Gastrocnemius medialis (tissue), 4 donors: ENCODE data around the gene TTC39B. TPM values are rescaled to one million over a fixed set of nuclear protein-coding genes. Genes with fewer than 3 reads are reported as not detected.

Source experiments
- ATAC-seq, 2 donors: fragments of 150-250 bp; one replicate each; pipeline ENCODE4 v1.9.1; 2016
- DNase-seq, 2 donors: peaks; one replicate each; pipeline ENCODE4 v3.0.0-alpha.2; 2019
- H3K27ac ChIP-seq, 4 donors: fragments of 200-600 bp; sonication (generic); 1 replicate in 1 of 4; 2 replicates in 3 of 4; pipeline ENCODE4 v1.5.1; 2016 to 2018; ENCODE audit warnings: mild to moderate bottlenecking in 2 of 4, moderate library complexity in 1 of 4
- H3K27me3 ChIP-seq, 3 donors: fragments of 200-600 bp; sonication (generic) in 2 of 3; 1 replicate in 1 of 3; 2 replicates in 2 of 3; pipeline versions ENCODE4 v1.5.1 to v1.6.0; 2016 to 2019; ENCODE audit warnings: mild to moderate bottlenecking in 1 of 3, moderate library complexity in 1 of 3
- H3K36me3 ChIP-seq, 2 donors: fragments of 200-600 bp; sonication (generic) in 1 of 2; one replicate each; pipeline ENCODE4 v1.5.1; 2017 to 2018
- H3K4me1 ChIP-seq, 2 donors: fragments of 200-600 bp; sonication (generic) in 1 of 2; one replicate each; pipeline ENCODE4 v1.5.1; 2016 to 2017; ENCODE audit warnings: mild to moderate bottlenecking in 2 of 2
- H3K4me3 ChIP-seq, 4 donors: fragments of 200-600 bp; sonication (generic) in 3 of 4; 1 replicate in 1 of 4; 2 replicates in 3 of 4; pipeline ENCODE4 v1.5.1; 2016 to 2019; ENCODE audit warnings: mild to moderate bottlenecking in 2 of 4
- H3K9me3 ChIP-seq, 3 donors: fragments of 200-600 bp; sonication (generic) in 2 of 3; 1 replicate in 1 of 3; 2 replicates in 2 of 3; pipeline ENCODE4 v1.5.1; 2016 to 2019
- CTCF ChIP-seq, 5 experiments: fragments of 450-650 bp in 3 of 5; fragments of 200-600 bp in 2 of 5; sonication (generic) in 2 of 5; IDR thresholded peaks in 4 of 5; conservative IDR thresholded peaks in 1 of 5; 1 replicate in 4 of 5; 2 replicates in 1 of 5; pipeline ENCODE4 v1.5.1; 2016 to 2019; ENCODE audit warnings: antibody characterized with exemption in 5 of 5, mild to moderate bottlenecking in 3 of 5, moderate library complexity in 3 of 5
- POLR2A ChIP-seq, 2 donors: fragments of 450-650 bp; IDR thresholded peaks; one replicate each; pipeline ENCODE4 v1.6.1; 2017; ENCODE audit warnings: antibody characterized with exemption in 2 of 2, mild to moderate bottlenecking in 2 of 2, moderate library complexity in 2 of 2
- in situ Hi-C, 4 donors: fragments of 200-750 bp; cut with MboI; loops; one replicate each; pipeline versions ENCODE4 v1.15.0 to v1.8.0; 2017; ENCODE audit warnings: low sequenced_read_pairs in 4 of 4
- intact Hi-C: fragments of 100-400 bp; cut with DNase I; formaldehyde crosslinking; loops from one replicate; pipeline ENCODE4 v1.15.1; 2023; ENCODE audit warnings: low total_unique reads
- total RNA-seq, 4 donors: library from RNA; depleted of rRNA; stranded (reverse); fragments of >200 nt; gene quantifications; one replicate each; pipeline versions ENCODE4 v1.1.0 to v1.2.3, GENCODE V29; 2016

Gene TTC39B
- total RNA-seq, 4 donors from 2014 or later = 1.8 to 6.9 (median 3.8) TPM

- in situ Hi-C loops = no loop called here
- no peaks in the 10 kb centered on the region for H3K9me3 ChIP-seq
- intact Hi-C loops = no loop called here
- H3K36me3 ChIP-seq = no peaks in the 10 kb centered on the region
- H3K27ac ChIP-seq = no peak overlapping the region
- no peaks in the 10 kb centered on the region for H3K4me1 ChIP-seq
- ATAC-seq = no peak
- no peak for DNase-seq
- H3K4me3 ChIP-seq = no peak overlapping the region
- H3K27me3 ChIP-seq = no peaks in the 10 kb centered on the region
- TF ChIP-seq POLR2A (IDR thresholded peaks at IDR 0.05) (no peak), CTCF (IDR thresholded peaks at IDR 0.05 in 4 of 5, conservative IDR thresholded peaks at IDR 0.05 in 1 of 5) (no peak)
Observed at GRCh38 chr9:15264918-15265317, 42.1 kb downstream of the TTC39B start.

- no peak for ATAC-seq
- no peak overlapping the region for H3K4me3 ChIP-seq
- TF ChIP-seq CTCF (IDR thresholded peaks at IDR 0.05 in 4 of 5, conservative IDR thresholded peaks at IDR 0.05 in 1 of 5) = no peak
- no peak for TF ChIP-seq POLR2A (IDR thresholded peaks at IDR 0.05)
- H3K36me3 ChIP-seq = no peaks in the 10 kb centered on the region
- H3K4me1 ChIP-seq = no peaks in the 10 kb centered on the region
- H3K9me3 ChIP-seq = no peaks in the 10 kb centered on the region
- H3K27me3 ChIP-seq = no peaks in the 10 kb centered on the region
- DNase-seq = no peak
- intact Hi-C loops = no loop called here
- no peak overlapping the region for H3K27ac ChIP-seq
- in situ Hi-C loops = no loop called here
Observed at GRCh38 chr9:15262581-15262980, 44.4 kb downstream of the TTC39B start.

- no peak overlapping the region for H3K4me3 ChIP-seq
- intact Hi-C loops = no loop called here
- no peaks in the 10 kb centered on the region for H3K36me3 ChIP-seq
- no peak for ATAC-seq
- in situ Hi-C loops = no loop called here
- DNase-seq = no peak
- no peaks in the 10 kb centered on the region for H3K27me3 ChIP-seq
- no peaks in the 10 kb centered on the region for H3K4me1 ChIP-seq
- no peaks in the 10 kb centered on the region for H3K9me3 ChIP-seq
- H3K27ac ChIP-seq = no peak overlapping the region
- no peak for TF ChIP-seq CTCF (IDR thresholded peaks at IDR 0.05 in 4 of 5, conservative IDR thresholded peaks at IDR 0.05 in 1 of 5)
- no peak for TF ChIP-seq POLR2A (IDR thresholded peaks at IDR 0.05)
Observed at GRCh38 chr9:15256426-15256825, 50.6 kb downstream of the TTC39B start.

GRCh38 chr9:15253786-15254185 lies 53.2 kb downstream of the TTC39B start:
- no peak for DNase-seq
- intact Hi-C loops (no loop called here), in situ Hi-C loops (no loop called here)
- H3K4me3 ChIP-seq = no peak overlapping the region
- peaks cover 0 to 2% of the 10 kb centered on the region in 2 donors for H3K4me1 ChIP-seq
- H3K36me3 ChIP-seq = no peaks in the 10 kb centered on the region
- no peaks in the 10 kb centered on the region for H3K27me3 ChIP-seq
- H3K9me3 ChIP-seq = no peaks in the 10 kb centered on the region
- TF ChIP-seq CTCF (IDR thresholded peaks at IDR 0.05 in 4 of 5, conservative IDR thresholded peaks at IDR 0.05 in 1 of 5) (no peak), POLR2A (IDR thresholded peaks at IDR 0.05) (no peak)
- no peak for ATAC-seq
- H3K27ac ChIP-seq = no peak overlapping the region

- in situ Hi-C loops (no loop called here), intact Hi-C loops (no loop called here)
- Histone ChIP-seq H3K27me3 (no peaks in the 10 kb centered on the region), H3K4me1 (peaks cover 0 to 6% of the 10 kb centered on the region in 2 donors), H3K36me3 (no peaks in the 10 kb centered on the region), H3K9me3 (no peaks in the 10 kb centered on the region), H3K27ac (no peak overlapping the region), H3K4me3 (no peak overlapping the region)
- DNase-seq (no peak), ATAC-seq (no peak)
- TF ChIP-seq POLR2A (IDR thresholded peaks at IDR 0.05) (no peak), CTCF (IDR thresholded peaks at IDR 0.05 in 4 of 5, conservative IDR thresholded peaks at IDR 0.05 in 1 of 5) (no peak)
Observed at GRCh38 chr9:15253197-15253596, 53.8 kb downstream of the TTC39B start.
